Cardiac muscle cell (in vitro differentiated cells and primary cell): ENCODE measurements around the gene GPS1. TPM values are rescaled to one million over a fixed set of nuclear protein-coding genes. Genes with fewer than 3 reads are reported as not detected.

Experiments used
- DNase-seq, 2 donors: peaks; one replicate each; pipeline versions ENCODE4 v3.0.0 to v3.0.0-alpha.2; 2010 to 2017; ENCODE audit warnings: low read depth in 1 of 2, low spot score in 1 of 2
- H3K27ac ChIP-seq: fragments of 200-600 bp; sonication (generic); 2 replicates; pipeline ENCODE4 v1.5.1; 2016
- H3K27me3 ChIP-seq: fragments of 200-600 bp; sonication (generic); 2 replicates; pipeline ENCODE4 v1.6.0; 2016; ENCODE audit warnings: control low read depth
- H3K36me3 ChIP-seq: fragments of 200-600 bp; sonication (generic); 2 replicates; pipeline ENCODE4 v1.5.1; 2016; ENCODE audit warnings: control low read depth
- H3K4me1 ChIP-seq: fragments of 200-600 bp; sonication (generic); 2 replicates; pipeline ENCODE4 v1.8.1; 2017; ENCODE audit warnings: low read depth, mild to moderate bottlenecking, mixed run types
- H3K4me3 ChIP-seq: fragments of 200-600 bp; sonication (generic); 2 replicates; pipeline ENCODE4 v1.5.1; 2016; ENCODE audit warnings: mild to moderate bottlenecking
- H3K9me3 ChIP-seq: fragments of 200-600 bp; sonication (generic); 2 replicates; pipeline ENCODE4 v1.5.1; 2017; ENCODE audit warnings: low read depth, mild to moderate bottlenecking, control low read depth
- CTCF ChIP-seq: IDR thresholded peaks from 2 replicates; pipeline ENCODE4 v1.5.1; 2012; ENCODE audit warnings: low read depth, mild to moderate bottlenecking, low read length
- polyA plus RNA-seq: library from polyadenylated mRNA; unstranded; fragments of >200 nt; fragmentation: Nextera tagmentation; extraction: Ambion mirVana; gene quantifications from 2 replicates; pipeline ENCODE4 v1.2.1, GENCODE V29; 2016
- total RNA-seq: library from RNA; depleted of rRNA; stranded (reverse); fragments of >200 nt; gene quantifications from 2 replicates; pipeline ENCODE4 v1.2.3, GENCODE V29; 2016

The GPS1 gene
- total and polyA plus RNA-seq, 2 experiments from 2014 or later = 231 to 257 TPM

- H3K4me1 ChIP-seq = peaks cover 27% of the 10 kb centered on the region
Observed at GRCh38 chr17:82101301-82101715, 49.6 kb downstream of the GPS1 start.

GRCh38 chr17:82101767-82102679 lies 50.3 kb downstream of the GPS1 start:
- no peak for TF ChIP-seq CTCF
- H3K4me1 ChIP-seq = peaks cover 31% of the 10 kb centered on the region
- H3K36me3 ChIP-seq = no peaks in the 10 kb centered on the region
- DNase-seq = no peak
- no peaks in the 10 kb centered on the region for H3K27me3 ChIP-seq
- no peak overlapping the region for H3K4me3 ChIP-seq
- H3K27ac ChIP-seq = no peak overlapping the region
- no peaks in the 10 kb centered on the region for H3K9me3 ChIP-seq

More at GRCh38 chr17:82101301-82101715, 49.6 kb downstream of the GPS1 start:
- H3K27me3 ChIP-seq = no peaks in the 10 kb centered on the region
- H3K36me3 ChIP-seq = no peaks in the 10 kb centered on the region
- H3K9me3 ChIP-seq = no peaks in the 10 kb centered on the region
- DNase-seq = no peak
- H3K4me3 ChIP-seq = no peak overlapping the region
- no peak for TF ChIP-seq CTCF
- peak overlapping the region; percentile 17 for H3K27ac ChIP-seq

- no peaks in the 10 kb centered on the region for H3K36me3 ChIP-seq
- H3K4me1 ChIP-seq = peaks cover 31% of the 10 kb centered on the region
- TF ChIP-seq CTCF = no peak
- peak; percentile 38 to 53 for DNase-seq
- H3K9me3 ChIP-seq = no peaks in the 10 kb centered on the region
- no peak overlapping the region for H3K4me3 ChIP-seq
- H3K27ac ChIP-seq = peak overlapping the region; percentile 88
- no peaks in the 10 kb centered on the region for H3K27me3 ChIP-seq
Observed at GRCh38 chr17:82103553-82104451, 52.1 kb downstream of the GPS1 start.

- peaks cover 31% of the 10 kb centered on the region for H3K4me1 ChIP-seq
- no peaks in the 10 kb centered on the region for H3K9me3 ChIP-seq
- no peaks in the 10 kb centered on the region for H3K27me3 ChIP-seq
- DNase-seq = no peak
- no peak overlapping the region for H3K4me3 ChIP-seq
- peak overlapping the region; percentile 88 for H3K27ac ChIP-seq
- no peak for TF ChIP-seq CTCF
- no peaks in the 10 kb centered on the region for H3K36me3 ChIP-seq
Observed at GRCh38 chr17:82104797-82105416, 53.2 kb downstream of the GPS1 start.

GRCh38 chr17:82105417-82105881 lies 53.8 kb downstream of the GPS1 start:
- Histone ChIP-seq H3K4me1 (peaks cover 31% of the 10 kb centered on the region), H3K27ac (peak overlapping the region; percentile 88), H3K27me3 (no peaks in the 10 kb centered on the region), H3K36me3 (no peaks in the 10 kb centered on the region), H3K4me3 (no peak overlapping the region), H3K9me3 (no peaks in the 10 kb centered on the region)
- no peak for TF ChIP-seq CTCF
- no peak for DNase-seq
